Vagina (tissue), 2 donors: ENCODE measurements around the gene TNNC1. TPM values are rescaled to one million over a fixed set of nuclear protein-coding genes. Genes with fewer than 3 reads are reported as not detected.
A peak's percentile ranks its signal among the peaks of the same experiment; 100 is the strongest.

ENCODE experiments used
- DNase-seq, 2 donors: peaks; one replicate each; pipeline ENCODE4 v3.0.0-alpha.2; 2017; ENCODE audit errors: extremely low spot score in 2 of 2
- H3K27ac ChIP-seq: fragments of 200-600 bp; sonication (generic); one replicate; pipeline ENCODE4 v1.5.1; 2019
- H3K27me3 ChIP-seq: fragments of 200-600 bp; sonication (generic); one replicate; pipeline ENCODE4 v1.5.1; 2019
- H3K36me3 ChIP-seq, 2 donors: fragments of 200-600 bp; sonication (generic); one replicate each; pipeline ENCODE4 v1.5.1; 2017 to 2019
- H3K4me1 ChIP-seq: fragments of 200-600 bp; sonication (generic); one replicate; pipeline ENCODE4 v1.5.1; 2019
- H3K4me3 ChIP-seq, 2 donors: fragments of 200-600 bp; sonication (generic); 1 replicate in 1 of 2; 2 replicates in 1 of 2; pipeline ENCODE4 v1.5.1; 2016 to 2019
- H3K9me3 ChIP-seq: fragments of 200-600 bp; sonication (generic); one replicate; pipeline ENCODE4 v1.5.1; 2019
- CTCF ChIP-seq, 3 experiments: fragments of 450-650 bp in 2 of 3; fragments of 200-600 bp in 1 of 3; sonication (generic) in 1 of 3; IDR thresholded peaks; one replicate each; pipeline ENCODE4 v1.5.1; 2017 to 2019; ENCODE audit warnings: antibody characterized with exemption in 3 of 3, mild to moderate bottlenecking in 2 of 3, moderate library complexity in 2 of 3
- POLR2A ChIP-seq, 2 donors: fragments of 450-650 bp; IDR thresholded peaks; one replicate each; pipeline ENCODE4 v1.6.1; 2017; ENCODE audit warnings: antibody characterized with exemption in 2 of 2, mild to moderate bottlenecking in 2 of 2, moderate library complexity in 2 of 2
- POLR2AphosphoS5 ChIP-seq, 2 donors: sonication (generic); formaldehyde crosslinking; IDR thresholded peaks; one replicate each; pipeline ENCODE4 v1.9.0; 2017; ENCODE audit warnings: antibody characterized with exemption in 2 of 2, mild to moderate bottlenecking in 2 of 2, low read depth in 1 of 2; ENCODE audit not compliant: insufficient read depth in 1 of 2
- intact Hi-C: fragments of 100-400 bp; cut with DNase I; formaldehyde crosslinking; loops from one replicate; pipeline ENCODE4 v1.15.1; 2023
- total RNA-seq: library from RNA; depleted of rRNA; stranded (reverse); fragments of >200 nt; gene quantifications from one replicate; pipeline ENCODE4 v1.2.3, GENCODE V29; 2016

The TNNC1 gene
- 1.7 TPM for total RNA-seq

GRCh38 chr3:52453496-52454249 lies at the start of gene TNNC1:
Gene TNNC1, minus strand, starts transcription at chr3:52454041. Its CDS starts 26 bp downstream, at chr3:52454015.
- TF ChIP-seq POLR2A (IDR thresholded peaks at IDR 0.05) (no peak), POLR2AphosphoS5 (IDR thresholded peaks at IDR 0.05; ENCODE audit: insufficient read depth in 1 of 2, low read depth in 1 of 2) (no peak), CTCF (IDR thresholded peaks at IDR 0.05) (no peak)
- intact Hi-C loops, result no loop called here
- Histone ChIP-seq H3K27ac (peak within 1 kb of the TSS; percentile 97), H3K4me3 (peak within 1 kb of the TSS; percentile 88 to 92), H3K27me3 (no peaks in the 10 kb centered on the region), H3K9me3 (no peaks in the 10 kb centered on the region), H3K4me1 (peaks cover 40% of the 10 kb centered on the region), H3K36me3 (peaks cover 0 to 5% of the 10 kb centered on the region in 2 donors)
- no peak for DNase-seq

GRCh38 chr3:52502808-52503350 lies 49.0 kb upstream of the TNNC1 start:
- Histone ChIP-seq H3K27me3 (no peaks in the 10 kb centered on the region), H3K4me3 (no peak overlapping the region), H3K27ac (no peak overlapping the region), H3K36me3 (no peaks in the 10 kb centered on the region), H3K9me3 (no peaks in the 10 kb centered on the region), H3K4me1 (peaks cover 10% of the 10 kb centered on the region)
- intact Hi-C loops, result no loop called here
- DNase-seq, result no peak
- no peak for TF ChIP-seq POLR2AphosphoS5 (IDR thresholded peaks at IDR 0.05; ENCODE audit: insufficient read depth in 1 of 2, low read depth in 1 of 2)
- TF ChIP-seq POLR2A (IDR thresholded peaks at IDR 0.05), result no peak
- no peak for TF ChIP-seq CTCF (IDR thresholded peaks at IDR 0.05)

GRCh38 chr3:52502001-52502400 lies 48.2 kb upstream of the TNNC1 start:
- no peak for DNase-seq
- H3K4me3 ChIP-seq, result no peak overlapping the region
- no peaks in the 10 kb centered on the region for H3K36me3 ChIP-seq
- TF ChIP-seq POLR2A (IDR thresholded peaks at IDR 0.05) (no peak), POLR2AphosphoS5 (IDR thresholded peaks at IDR 0.05; ENCODE audit: insufficient read depth in 1 of 2, low read depth in 1 of 2) (no peak), CTCF (IDR thresholded peaks at IDR 0.05) (no peak)
- H3K4me1 ChIP-seq, result peaks cover 15% of the 10 kb centered on the region
- H3K27me3 ChIP-seq, result no peaks in the 10 kb centered on the region
- H3K27ac ChIP-seq, result no peak overlapping the region
- intact Hi-C loops, result no loop called here
- no peaks in the 10 kb centered on the region for H3K9me3 ChIP-seq

GRCh38 chr3:52501046-52501445 lies 47.2 kb upstream of the TNNC1 start:
- no peaks in the 10 kb centered on the region for H3K9me3 ChIP-seq
- TF ChIP-seq CTCF (IDR thresholded peaks at IDR 0.05), result no peak
- no peak for TF ChIP-seq POLR2A (IDR thresholded peaks at IDR 0.05)
- no peak for TF ChIP-seq POLR2AphosphoS5 (IDR thresholded peaks at IDR 0.05; ENCODE audit: insufficient read depth in 1 of 2, low read depth in 1 of 2)
- H3K36me3 ChIP-seq, result no peaks in the 10 kb centered on the region
- DNase-seq, result no peak
- no peak overlapping the region for H3K4me3 ChIP-seq
- H3K27ac ChIP-seq, result no peak overlapping the region
- H3K27me3 ChIP-seq, result no peaks in the 10 kb centered on the region
- H3K4me1 ChIP-seq, result peaks cover 22% of the 10 kb centered on the region
- intact Hi-C loops, result no loop called here
